GM23248 (cell line): ENCODE measurements around the gene ESR2. TPM values are rescaled to one million over a fixed set of nuclear protein-coding genes. Genes with fewer than 3 reads are reported as not detected.

ENCODE experiments used
- DNase-seq: peaks from one replicate; pipeline ENCODE4 v3.0.0-alpha.2; 2015
- H2AFZ ChIP-seq: fragments of 200-600 bp; sonication (generic); 2 replicates; pipeline ENCODE4 v1.6.1; 2016; ENCODE audit warnings: antibody characterized with exemption
- H3F3A ChIP-seq: fragments of 200-600 bp; sonication (generic); 2 replicates; pipeline ENCODE4 v1.6.1; 2016; ENCODE audit warnings: mild to moderate bottlenecking, antibody characterized with exemption, mixed run types; ENCODE audit not compliant: insufficient read depth
- H3K27ac ChIP-seq: fragments of 200-600 bp; sonication (generic); 2 replicates; pipeline ENCODE4 v1.5.1; 2016; ENCODE audit warnings: mild to moderate bottlenecking
- H3K27me3 ChIP-seq: fragments of 200-600 bp; sonication (generic); replicated peaks from 2 replicates; pipeline ENCODE4 v1.6.1; 2016; ENCODE audit warnings: mild to moderate bottlenecking; ENCODE audit not compliant: insufficient read depth
- H3K36me3 ChIP-seq: fragments of 200-600 bp; sonication (generic); 2 replicates; pipeline ENCODE4 v1.6.1; 2016; ENCODE audit warnings: low read depth, mild to moderate bottlenecking
- H3K4me1 ChIP-seq: fragments of 200-600 bp; sonication (generic); 2 replicates; pipeline ENCODE4 v1.6.1; 2016; ENCODE audit warnings: mild to moderate bottlenecking; ENCODE audit not compliant: insufficient read depth
- H3K4me2 ChIP-seq: fragments of 200-600 bp; sonication (generic); one replicate; pipeline ENCODE4 v1.6.1; 2016; ENCODE audit warnings: mild to moderate bottlenecking; ENCODE audit not compliant: unreplicated experiment
- H3K4me3 ChIP-seq: fragments of 200-600 bp; sonication (generic); 2 replicates; pipeline ENCODE4 v1.5.1; 2016; ENCODE audit warnings: mild to moderate bottlenecking
- H3K79me2 ChIP-seq: fragments of 200-600 bp; sonication (generic); 2 replicates; pipeline ENCODE4 v1.6.1; 2016; ENCODE audit warnings: mild to moderate bottlenecking; ENCODE audit not compliant: insufficient read depth
- H3K9ac ChIP-seq: fragments of 200-600 bp; sonication (generic); 2 replicates; pipeline ENCODE4 v1.6.1; 2016; ENCODE audit warnings: mild to moderate bottlenecking
- H3K9me2 ChIP-seq: fragments of 200-600 bp; sonication (generic); 2 replicates; pipeline ENCODE4 v1.6.1; 2016; ENCODE audit warnings: mixed run types, mild to moderate bottlenecking, moderate library complexity; ENCODE audit not compliant: insufficient read depth
- H3K9me3 ChIP-seq: fragments of 200-600 bp; sonication (generic); one replicate; pipeline ENCODE4 v1.6.1; 2017; ENCODE audit warnings: low read depth
- H4K20me1 ChIP-seq: fragments of 200-600 bp; sonication (generic); 2 replicates; pipeline ENCODE4 v1.6.0; 2016; ENCODE audit not compliant: insufficient read depth
- EZH2 ChIP-seq: fragments of 200-600 bp; sonication (generic); IDR thresholded peaks from 2 replicates; pipeline ENCODE4 v1.6.1; 2018; ENCODE audit warnings: antibody characterized with exemption, mild to moderate bottlenecking; ENCODE audit not compliant: insufficient read depth, poor library complexity, severe bottlenecking
- EZH2phosphoT487 ChIP-seq: fragments of 200-600 bp; sonication (generic); IDR thresholded peaks from 2 replicates; pipeline ENCODE4 v1.6.1; 2018; ENCODE audit warnings: antibody characterized with exemption, moderate library complexity, mild to moderate bottlenecking, low read depth; ENCODE audit not compliant: insufficient read depth
- WGBS, 2 experiments: methylation state at CpG; one replicate each; pipeline ENCODE4 v1.1.6; 2015 to 2017; ENCODE audit warnings: low lambda C conversion rate in 2 of 2, low coverage in 1 of 2; ENCODE audit errors: missing lambda C conversion rate in 2 of 2; 5-methylcytosine and 5-hydroxymethylcytosine counted together
- in situ Hi-C: fragments of 300-500 bp; cut with MboI; formaldehyde crosslinking; loops from 2 replicates; pipeline ENCODE4 v1.15.0; 2020
- polyA plus RNA-seq: library from polyadenylated mRNA; unstranded; fragments of >200 nt; fragmentation: Nextera tagmentation; extraction: Ambion mirVana; gene quantifications from 2 replicates; pipeline ENCODE4 v1.2.1, GENCODE V29; 2016
- total RNA-seq: library from RNA; depleted of rRNA; stranded (reverse); fragments of >200 nt; shearing (Covaris generic); gene quantifications from 2 replicates; pipeline ENCODE4 v1.2.3, GENCODE V29; 2014

ESR2 gene
- total and polyA plus RNA-seq, 2 experiments from 2014 or later = not detected

DNA sequence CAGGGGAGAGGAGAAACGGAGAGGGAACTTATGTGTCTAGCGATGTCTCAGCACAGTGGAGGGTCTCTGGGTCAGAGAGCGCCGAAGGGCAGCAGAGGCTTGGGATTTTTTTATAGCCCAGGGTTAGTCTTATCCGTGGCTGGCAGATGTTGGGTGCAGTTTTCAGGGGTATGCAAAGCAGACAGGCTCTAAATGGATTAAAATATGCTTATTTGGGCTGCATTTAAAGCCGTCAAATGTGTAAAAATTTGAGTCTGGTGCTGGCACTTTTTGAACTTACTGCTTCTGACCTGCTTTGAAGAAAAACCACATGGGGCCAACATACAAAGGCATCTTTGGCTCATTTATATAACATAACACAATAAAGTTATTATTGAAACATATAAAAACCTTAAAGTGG is 178.8 kb downstream of the ESR2 start:
- 81 to 82% methylated on average over 6 of the region's 6 CpGs for WGBS, 2 experiments
- Histone ChIP-seq H4K20me1 (no peaks in the 10 kb centered on the region), H3K4me1 (no peaks in the 10 kb centered on the region; the same call in 1 of the 2 replicates), H3K27me3 (no peaks in the 10 kb centered on the region), H3K4me2 (no peak overlapping the region), H3K27ac (no peak overlapping the region), H3K79me2 (no peaks in the 10 kb centered on the region), H3K9me2 (no peaks in the 10 kb centered on the region), H3K9me3 (no peaks in the 10 kb centered on the region), H3F3A (no peaks in the 10 kb centered on the region), H2AFZ (no peak overlapping the region), H3K9ac (no peak overlapping the region), H3K36me3 (no peaks in the 10 kb centered on the region), H3K4me3 (no peak overlapping the region)
- DNase-seq = no peak
- TF ChIP-seq EZH2 (no peak), EZH2phosphoT487 (no peak)
- in situ Hi-C loops = no loop called here

- H3K4me2 ChIP-seq = no peak overlapping the region
- no peaks in the 10 kb centered on the region for H3K79me2 ChIP-seq
- H3K27me3 ChIP-seq = no peaks in the 10 kb centered on the region
- no peak overlapping the region for H3K9ac ChIP-seq
- H3K4me1 ChIP-seq = peaks cover 2% of the 10 kb centered on the region; the same call in 1 of the 2 replicates
- H4K20me1 ChIP-seq = no peaks in the 10 kb centered on the region
- H3K27ac ChIP-seq = no peak overlapping the region
- H3F3A ChIP-seq = no peaks in the 10 kb centered on the region
- 91 to 94% methylated on average over 7 of the region's 7 CpGs for WGBS, 2 experiments
- no peaks in the 10 kb centered on the region for H3K9me2 ChIP-seq
- no peaks in the 10 kb centered on the region for H3K36me3 ChIP-seq
- no peak for DNase-seq
- no peak overlapping the region for H3K4me3 ChIP-seq
- H2AFZ ChIP-seq = no peak overlapping the region
- H3K9me3 ChIP-seq = no peaks in the 10 kb centered on the region
- TF ChIP-seq EZH2 (no peak), EZH2phosphoT487 (no peak)
- in situ Hi-C loops = no loop called here
Observed at GRCh38 chr14:64114796-64115195, 179.4 kb downstream of the ESR2 start.

DNA sequence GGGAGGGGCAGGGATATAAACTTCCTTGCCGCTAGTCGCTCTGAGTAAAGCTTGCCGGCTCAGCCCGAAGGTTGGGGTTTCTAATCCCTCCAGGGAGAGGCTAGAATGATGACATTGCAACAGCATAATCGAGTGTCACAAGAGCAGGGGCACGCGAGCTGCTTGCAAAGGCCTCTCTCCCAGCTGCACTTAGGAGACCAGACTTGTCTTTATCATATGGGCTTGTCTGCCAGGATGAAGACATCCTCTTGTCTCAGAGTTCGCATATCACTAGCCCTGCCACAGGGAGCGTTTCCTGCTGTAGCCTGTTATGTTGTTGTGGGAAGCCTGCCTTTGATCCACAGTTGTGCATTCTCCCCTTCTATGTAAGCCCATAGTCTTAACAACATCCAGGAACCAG is 180.0 kb downstream of the ESR2 start:
- Histone ChIP-seq H3K9ac (no peak overlapping the region), H3K36me3 (no peaks in the 10 kb centered on the region), H3F3A (no peaks in the 10 kb centered on the region), H3K4me2 (no peak overlapping the region), H3K27me3 (no peaks in the 10 kb centered on the region), H4K20me1 (no peaks in the 10 kb centered on the region), H3K9me3 (no peaks in the 10 kb centered on the region), H2AFZ (no peak overlapping the region), H3K9me2 (no peaks in the 10 kb centered on the region), H3K4me1 (peaks cover 2% of the 10 kb centered on the region; the same call in 1 of the 2 replicates), H3K4me3 (no peak overlapping the region), H3K27ac (no peak overlapping the region), H3K79me2 (no peaks in the 10 kb centered on the region)
- WGBS, 2 experiments = 92 to 94% methylated on average over 9 of the region's 9 CpGs
- TF ChIP-seq EZH2 (no peak), EZH2phosphoT487 (no peak)
- in situ Hi-C loops = no loop called here
- no peak for DNase-seq

- no peaks in the 10 kb centered on the region for H3K79me2 ChIP-seq
- H3K4me3 ChIP-seq = no peak overlapping the region
- no peak for TF ChIP-seq EZH2
- TF ChIP-seq EZH2phosphoT487 = no peak
- no peak overlapping the region for H3K9ac ChIP-seq
- H3K36me3 ChIP-seq = no peaks in the 10 kb centered on the region
- no peaks in the 10 kb centered on the region for H4K20me1 ChIP-seq
- no peaks in the 10 kb centered on the region for H3K27me3 ChIP-seq
- H3K4me1 ChIP-seq = peaks cover 2% of the 10 kb centered on the region; the same call in 1 of the 2 replicates
- H3K9me2 ChIP-seq = no peaks in the 10 kb centered on the region
- 90 to 93% methylated on average over 17 of the region's 17 CpGs for WGBS, 2 experiments
- in situ Hi-C loops = no loop called here
- no peak overlapping the region for H3K27ac ChIP-seq
- no peak overlapping the region for H2AFZ ChIP-seq
- H3F3A ChIP-seq = no peaks in the 10 kb centered on the region
- no peak for DNase-seq
- H3K9me3 ChIP-seq = no peaks in the 10 kb centered on the region
- no peak overlapping the region for H3K4me2 ChIP-seq
Observed at GRCh38 chr14:64112867-64113678, 181.1 kb downstream of the ESR2 start.
